HG02678 (cell line): ENCODE data around the gene FCAR.
"Not testable (repeated sequence)": the region's sequence is repeated elsewhere in the genome, so short reads cannot be mapped to it uniquely, and the experiment has no call there.

Experiments
- ATAC-seq: cut with Tn5 transposase; IDR thresholded peaks from one replicate; pipeline ENCODE4 v1.9.1; 2021; ENCODE audit warnings: mild to moderate bottlenecking, moderate library complexity; ENCODE audit not compliant: unreplicated experiment

Gene FCAR

DNA sequence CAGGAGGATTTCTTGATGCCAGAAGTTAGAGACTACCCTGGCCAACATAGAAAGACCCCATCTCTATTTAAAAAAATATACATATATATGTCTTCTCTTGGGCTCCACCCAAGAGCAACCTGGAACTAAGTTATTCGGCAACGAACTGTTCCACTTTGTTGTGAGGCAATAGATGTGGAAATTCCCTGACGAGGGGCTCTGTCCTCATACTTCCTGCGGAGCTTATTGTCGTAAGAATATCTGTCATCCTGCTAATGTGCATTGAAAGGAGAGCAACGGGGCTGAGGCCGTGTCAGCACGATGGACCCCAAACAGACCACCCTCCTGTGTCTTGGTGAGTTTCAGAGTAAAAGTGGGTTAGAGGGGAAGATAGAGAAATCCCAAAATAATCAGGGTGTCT, at the start of gene FCAR:
Gene FCAR, plus strand, starts transcription at position 246 of the 400 bp plus-strand sequence. Its CDS starts 55 bp downstream, at position 301.
- no peak for ATAC-seq

- ATAC-seq: not testable (repeated sequence)
Observed at GRCh38 chr19:54824416-54824815, 49.6 kb upstream of the FCAR start.

GRCh38 chr19:54825326-54825725, 48.7 kb upstream of the FCAR start:
- not testable (repeated sequence) for ATAC-seq

GRCh38 chr19:54828064-54828463, 46.0 kb upstream of the FCAR start:
- not testable (repeated sequence) for ATAC-seq

GRCh38 chr19:54832496-54832895, 41.5 kb upstream of the FCAR start, which contains the start of gene KIR2DS4:
KIR2DS4 (plus strand) TSS chr19:54832676.
- not testable (repeated sequence) for ATAC-seq

DNA sequence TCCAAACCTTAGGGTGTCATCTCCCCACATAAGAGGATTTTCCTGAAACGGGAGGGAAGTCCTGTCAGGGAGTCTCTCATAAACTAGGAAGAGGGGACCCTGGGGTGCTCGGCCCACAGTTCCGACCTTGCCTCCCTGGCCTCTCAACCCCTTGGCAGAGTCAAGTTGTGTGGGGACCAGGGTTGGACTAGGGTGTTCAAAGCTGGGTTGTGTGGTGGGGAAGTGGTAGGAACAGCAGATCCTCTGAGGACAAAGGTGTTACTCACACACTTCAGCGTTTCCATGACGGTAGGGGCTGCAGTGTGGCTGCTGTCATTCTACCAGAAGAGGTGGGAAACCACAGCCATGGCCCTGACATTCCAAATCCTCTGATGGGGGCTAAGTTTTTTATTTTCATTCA, 38.9 kb upstream of the FCAR start:
- not testable (repeated sequence) for ATAC-seq

GRCh38 chr19:54837522-54837921, 36.5 kb upstream of the FCAR start:
- not testable (repeated sequence) for ATAC-seq

DNA sequence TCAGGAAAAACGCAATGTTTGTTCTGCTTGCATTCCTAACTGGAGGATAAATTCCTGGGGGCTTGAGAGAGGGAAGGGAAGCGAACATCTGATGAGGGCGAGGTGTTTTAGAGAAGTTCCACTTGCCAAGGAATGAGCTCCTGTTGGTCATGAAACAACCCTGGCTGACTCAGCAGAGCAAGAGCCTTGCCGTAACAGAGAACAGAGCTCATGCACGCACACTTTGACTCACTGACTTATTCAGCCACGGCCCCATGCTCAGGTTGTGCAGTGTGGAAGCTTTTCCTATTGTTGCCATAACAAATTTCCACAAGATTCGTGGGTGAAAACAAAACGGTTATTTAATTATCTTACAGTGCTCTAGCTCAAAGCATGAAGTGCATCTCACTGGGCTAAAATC, 30.9 kb upstream of the FCAR start:
- ATAC-seq: not testable (repeated sequence)

GRCh38 chr19:54850061-54850640, 23.9 kb upstream of the FCAR start, which contains the start of gene KIR3DL2:
KIR3DL2 (plus strand) TSS chr19:54850443; CDS start chr19:54850476, 33 bp downstream.
- ATAC-seq: not testable (repeated sequence)

- ATAC-seq: no peak
Observed at GRCh38 chr19:54850930-54851329, 23.1 kb upstream of the FCAR start.

- ATAC-seq: no peak
Observed at GRCh38 chr19:54851353-54851752, 22.7 kb upstream of the FCAR start.

DNA sequence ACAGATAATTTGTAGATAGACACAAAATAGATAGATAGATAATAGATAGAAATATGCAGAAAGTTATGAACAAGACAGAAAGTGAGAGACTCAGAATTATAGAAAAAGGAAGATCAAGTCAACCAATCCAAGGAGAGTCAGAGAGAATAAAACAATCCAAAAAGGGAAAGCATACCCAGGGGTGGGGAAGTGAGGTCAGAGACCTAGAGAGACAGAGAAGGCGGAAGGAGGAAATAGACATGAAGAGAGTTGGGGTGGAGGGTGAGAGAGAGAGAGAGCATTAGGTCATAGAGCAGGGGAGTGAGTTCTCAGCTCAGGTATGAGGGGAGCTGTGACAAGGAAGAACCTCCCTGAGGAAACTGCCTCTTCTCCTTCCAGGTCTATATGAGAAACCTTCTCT, 18.8 kb upstream of the FCAR start:
- not testable (repeated sequence) for ATAC-seq

GRCh38 chr19:54858476-54858875, 15.6 kb upstream of the FCAR start:
- not testable (repeated sequence) for ATAC-seq

DNA sequence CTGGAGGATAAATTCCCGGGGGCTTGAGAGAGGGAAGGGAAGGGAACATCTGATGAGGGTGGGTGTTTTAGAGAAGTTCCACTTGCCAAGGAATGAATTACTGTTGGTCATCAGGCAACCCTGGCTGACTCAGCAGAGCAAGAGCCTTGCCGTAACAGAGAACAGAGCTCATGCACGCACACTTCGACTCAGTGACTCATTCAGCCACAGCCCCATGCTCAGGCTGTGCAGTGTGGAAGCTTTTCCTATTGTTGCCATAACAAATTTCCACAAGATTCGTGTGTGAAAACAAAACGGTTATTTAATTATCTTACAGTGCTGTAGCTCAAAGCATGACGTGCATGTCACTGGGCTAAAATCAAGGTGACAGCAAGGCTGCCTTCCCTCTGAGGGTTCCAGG, 14.6 kb upstream of the FCAR start:
- ATAC-seq: not testable (repeated sequence)

- ATAC-seq: not testable (repeated sequence)
Observed at GRCh38 chr19:54863459-54863858, 10.6 kb upstream of the FCAR start.

- no peak for ATAC-seq
Observed at GRCh38 chr19:54871696-54872095, 2.3 kb upstream of the FCAR start.

DNA sequence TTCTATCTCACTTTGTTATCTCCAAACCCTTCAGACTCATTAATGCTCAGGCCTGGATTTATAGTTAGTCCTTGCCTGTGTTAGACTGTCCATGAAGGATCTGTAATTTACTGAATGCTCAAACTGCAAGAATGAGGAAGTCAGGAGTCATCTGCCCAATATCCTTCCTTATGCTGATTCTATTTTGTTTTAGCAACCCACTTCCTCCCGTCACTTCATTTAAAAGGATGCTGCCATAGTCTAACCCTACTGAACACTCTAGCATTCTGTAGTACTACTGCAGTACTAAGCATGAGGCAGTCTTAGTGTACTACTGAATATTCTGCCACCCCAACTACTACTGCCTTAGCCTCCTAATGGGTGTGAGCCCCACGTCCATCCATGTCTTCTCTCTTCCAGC, 1.5 kb downstream of the FCAR start:
- no peak for ATAC-seq

DNA sequence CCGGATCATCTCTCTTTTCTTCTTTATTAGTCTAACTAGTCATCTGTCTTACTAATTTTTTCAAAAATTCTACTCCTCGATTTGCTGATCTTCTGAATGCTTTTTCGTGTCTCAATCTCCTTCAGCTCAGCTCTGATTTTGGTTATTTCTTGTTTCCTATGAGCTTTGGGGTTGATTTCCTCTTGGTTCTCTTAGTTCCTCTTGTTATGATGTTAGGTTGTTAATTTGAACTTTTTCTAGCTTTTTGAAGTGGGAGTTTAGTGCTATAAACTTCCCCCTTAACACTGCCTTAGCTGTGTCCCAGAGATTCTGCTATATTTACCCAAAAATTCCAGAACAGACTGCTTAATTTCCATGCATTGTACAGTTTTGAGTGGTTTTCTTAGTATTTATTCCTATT, 3.4 kb downstream of the FCAR start:
- no peak for ATAC-seq

- ATAC-seq: no peak
Observed at GRCh38 chr19:54881884-54882283, 7.8 kb downstream of the FCAR start.

DNA sequence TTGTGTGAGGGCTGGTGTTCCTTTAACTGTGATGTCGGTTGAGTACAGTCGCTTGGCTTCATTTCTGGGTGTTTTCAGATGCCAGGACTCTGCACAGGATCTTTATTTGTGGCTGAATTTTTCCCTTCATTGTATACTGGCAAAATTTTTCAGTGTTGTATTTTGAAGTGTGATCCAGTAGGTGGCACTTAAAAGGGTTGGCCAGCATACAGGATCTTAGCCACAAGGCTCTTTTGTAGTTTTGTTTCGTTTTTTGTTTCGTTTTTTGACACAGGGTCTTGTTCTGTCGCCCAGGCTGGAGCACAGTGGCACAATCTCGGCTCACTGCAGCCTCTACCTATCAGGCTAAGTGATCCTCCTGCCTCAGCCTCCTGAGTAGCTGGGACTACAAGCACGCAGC, 8.7 kb downstream of the FCAR start:
- no peak for ATAC-seq

GRCh38 chr19:54883228-54883627, 9.2 kb downstream of the FCAR start:
- ATAC-seq: no peak

DNA sequence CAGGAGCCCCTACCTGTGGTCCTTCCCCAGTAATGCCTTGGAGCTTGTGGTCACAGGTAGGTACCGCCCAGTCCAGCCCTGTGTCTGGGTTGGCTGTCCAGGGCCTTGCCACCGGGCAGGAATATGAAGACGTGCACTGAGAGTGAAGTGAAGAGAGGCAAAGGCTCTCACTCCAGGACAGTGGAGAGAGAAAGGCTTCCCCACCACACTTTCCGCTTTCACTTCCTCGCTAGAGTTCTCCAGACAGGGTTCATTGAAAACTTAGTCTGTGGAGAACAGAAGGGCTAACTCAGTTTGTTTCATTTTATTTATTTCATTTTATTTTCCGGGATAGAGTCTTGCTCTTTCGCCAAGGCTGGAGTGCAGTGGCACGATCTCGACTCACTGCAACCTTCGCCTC, 14.2 kb downstream of the FCAR start:
- no peak for ATAC-seq

- no peak for ATAC-seq
Observed at GRCh38 chr19:54889566-54889965, 15.5 kb downstream of the FCAR start.
